Measurements from ENCODE around the gene ELF1. TPM values are rescaled to one million over a fixed set of nuclear protein-coding genes. Genes with fewer than 3 reads are reported as not detected.
"Not testable (repeated sequence)": the region's sequence is repeated elsewhere in the genome, so short reads cannot be mapped to it uniquely, and the experiment has no call there.

The ELF1 gene
- total and polyA plus RNA-seq, 2 of the 8 experiments (the other 6 are each of a cell fraction or from before 2014, with no cell fraction given): 5.6 to 18.2 TPM

GRCh38 chr13:40884175-40884574, 134.9 kb downstream of the ELF1 start:
- H2BK15ac ChIP-seq (ENCODE audit: low read length); H3K4me3 ChIP-seq (ENCODE audit: extremely low read depth in 1 of 4, insufficient read depth in 2 of 4, low read depth in 3 of 4, low read length in 4 of 4); H2BK120ac ChIP-seq (replicated peaks; ENCODE audit: low read depth, low read length); H2BK12ac ChIP-seq (ENCODE audit: low read depth, low read length); H3K4me1 ChIP-seq (replicated peaks in 1 of 4; ENCODE audit: control insufficient read depth in 3 of 4, insufficient read depth in 4 of 4, low read length in 3 of 4); H2BK20ac ChIP-seq (ENCODE audit: low read length); H4K91ac ChIP-seq (replicated peaks; ENCODE audit: insufficient read length, low read length); H3K9me3 ChIP-seq (ENCODE audit: insufficient read depth in 2 of 2, low read depth in 1 of 2, low read length in 1 of 2); H3K27ac ChIP-seq (ENCODE audit: low read depth, low read length); H3K23ac ChIP-seq (ENCODE audit: insufficient read length); H4K8ac ChIP-seq (ENCODE audit: extremely low read depth, insufficient read depth, low read length); H3K23me2 ChIP-seq (ENCODE audit: low read depth, low read length); POLR2A ChIA-PET (ENCODE audit: partially characterized antibody); H4K5ac ChIP-seq (ENCODE audit: insufficient read length, low read depth, low read length); H3K9ac ChIP-seq (replicated peaks in 1 of 4; ENCODE audit: extremely low read depth in 1 of 4, low read depth in 3 of 4, low read length in 3 of 4); H3K56ac ChIP-seq (replicated peaks; ENCODE audit: insufficient read length, low read depth, low read length); H3K36me3 ChIP-seq (ENCODE audit: control insufficient read depth in 2 of 4, insufficient read depth in 4 of 4, low read length in 3 of 4); H3K27me3 ChIP-seq (replicated peaks in 1 of 4; ENCODE audit: control insufficient read depth in 3 of 4, extremely low read depth in 1 of 4, insufficient read depth in 3 of 4, low read length in 3 of 4); H3K79me1 ChIP-seq (ENCODE audit: low read depth, low read length); H3K4me2 ChIP-seq (ENCODE audit: insufficient read depth in 1 of 2, low read depth in 2 of 2, low read length in 2 of 2); H3K4ac ChIP-seq (replicated peaks; ENCODE audit: insufficient read length, low read depth, low read length); H3K79me2 ChIP-seq (ENCODE audit: control insufficient read depth in 1 of 2, insufficient read depth in 2 of 2, low read length in 2 of 2); H3K18ac ChIP-seq (ENCODE audit: extremely low read depth, low read length); H2BK5ac ChIP-seq (ENCODE audit: low read depth, low read length); H2AK5ac ChIP-seq (ENCODE audit: low read depth, low read length); DNase-seq (ENCODE audit: low read depth in 1 of 2, low spot score in 2 of 2); H2AFZ ChIP-seq (ENCODE audit: low read length); H4K20me1 ChIP-seq (replicated peaks in 1 of 2; ENCODE audit: control insufficient read depth in 1 of 2, insufficient read depth in 2 of 2, low read length in 2 of 2); CTCF ChIA-PET (ENCODE audit: partially characterized antibody); H3K14ac ChIP-seq (ENCODE audit: insufficient read length): not testable (repeated sequence)
- no CpG with 5 or more reads among the region's 1 CpG for WGBS, 2 experiments (ENCODE audit: extremely low coverage in 1 of 2, insufficient coverage in 1 of 2, insufficient read length in 1 of 2, insufficient replicate concordance in 2 of 2, low coverage in 1 of 2, low lambda C conversion rate in 2 of 2, missing lambda C conversion rate in 1 of 2)
- FAIRE-seq: peak; percentile 39

Other genes with a start within 250 kb of the ELF1 start
- 33.3 and 33.6 TPM in 2 replicates for gene MRPS31, start 248.1 kb downstream of the ELF1 start, total RNA-seq (2021; fragmentation: NEBNext Ultra II Directional; extraction: Animal tissue kit (Norgen Biotek cat#: 25700))
- 6.8 and 13.6 TPM in 2 replicates for gene MRPS31, start 248.1 kb downstream of the ELF1 start, polyA plus RNA-seq (2011; rRNA removed)
- gene SLC25A15, start 229.7 kb downstream of the ELF1 start, total RNA-seq (2021; fragmentation: NEBNext Ultra II Directional; extraction: Animal tissue kit (Norgen Biotek cat#: 25700)): 22.1 and 23.4 TPM in 2 replicates
- gene SLC25A15, start 229.7 kb downstream of the ELF1 start, polyA plus RNA-seq (2011; rRNA removed): 12.4 and 13.2 TPM in 2 replicates
- 10.0 and 10.5 TPM in 2 replicates for gene WBP4, start 42.2 kb upstream of the ELF1 start, total RNA-seq (2021; fragmentation: NEBNext Ultra II Directional; extraction: Animal tissue kit (Norgen Biotek cat#: 25700))
- gene WBP4, start 42.2 kb upstream of the ELF1 start, polyA plus RNA-seq (2011; rRNA removed): 1.7 and 3.0 TPM in 2 replicates
- 10.2 and 11.3 TPM in 2 replicates for gene KBTBD6, start 113.5 kb upstream of the ELF1 start, total RNA-seq (2021; fragmentation: NEBNext Ultra II Directional; extraction: Animal tissue kit (Norgen Biotek cat#: 25700))
- gene KBTBD6, start 113.5 kb upstream of the ELF1 start, polyA plus RNA-seq (2011; rRNA removed): 4.5 and 5.4 TPM in 2 replicates
- gene KBTBD7, start 175.3 kb upstream of the ELF1 start, total RNA-seq (2021; fragmentation: NEBNext Ultra II Directional; extraction: Animal tissue kit (Norgen Biotek cat#: 25700)): 17.3 and 17.4 TPM in 2 replicates
- 10.2 and 10.6 TPM in 2 replicates for gene KBTBD7, start 175.3 kb upstream of the ELF1 start, polyA plus RNA-seq (2011; rRNA removed)
- gene MTRF1, start 244.3 kb upstream of the ELF1 start, total RNA-seq (2021; fragmentation: NEBNext Ultra II Directional; extraction: Animal tissue kit (Norgen Biotek cat#: 25700)): 14.1 and 19.2 TPM in 2 replicates
- 4.8 and 8.0 TPM in 2 replicates for gene MTRF1, start 244.3 kb upstream of the ELF1 start, polyA plus RNA-seq (2011; rRNA removed)